Medulla oblongata (tissue), 1 donor: ENCODE results near the gene OR5D16.
"Not testable (repeated sequence)": the region's sequence is repeated elsewhere in the genome, so short reads cannot be mapped to it uniquely, and the experiment has no call there.

Experiments
- DNase-seq: peaks from one replicate; pipeline ENCODE4 v3.0.0-alpha.2; 2015; ENCODE audit errors: extremely low spot score

The OR5D16 gene

GRCh38 chr11:55838452-55838851 lies at the start of gene OR5D16:
Gene OR5D16, plus strand, starts transcription at chr11:55838752. Its CDS starts 0 bp downstream, at chr11:55838752.
- DNase-seq: no peak

GRCh38 chr11:55791606-55792005 lies 46.9 kb upstream of the OR5D16 start:
- DNase-seq: no peak

- no peak for DNase-seq
Observed at GRCh38 chr11:55793321-55793720, 45.2 kb upstream of the OR5D16 start.

GRCh38 chr11:55795256-55795655 lies 43.3 kb upstream of the OR5D16 start, which contains the start of gene OR5D14:
Gene OR5D14, plus strand, starts transcription at chr11:55795556. Its CDS starts 0 bp downstream, at chr11:55795556.
- DNase-seq: no peak

- no peak for DNase-seq
Observed at GRCh38 chr11:55806248-55806647, 32.3 kb upstream of the OR5D16 start.

- DNase-seq: no peak
Observed at GRCh38 chr11:55811067-55811466, 27.5 kb upstream of the OR5D16 start, which contains the start of gene OR5L1. Gene OR5L1, plus strand, starts transcription at chr11:55811367. Its CDS starts 100 bp downstream, at chr11:55811467.

- no peak for DNase-seq
Observed at GRCh38 chr11:55819330-55819729, 19.2 kb upstream of the OR5D16 start, which contains the start of gene OR5D18. Gene OR5D18, plus strand, starts transcription at chr11:55819630. Its CDS starts 0 bp downstream, at chr11:55819630.

- no peak for DNase-seq
Observed at GRCh38 chr11:55826919-55827318, 11.6 kb upstream of the OR5D16 start, which contains the start of gene OR5L2. Gene OR5L2, plus strand, starts transcription at chr11:55827219. Its CDS starts 0 bp downstream, at chr11:55827219.

- no peak for DNase-seq
Observed at GRCh38 chr11:55847453-55847852, 8.9 kb downstream of the OR5D16 start.

DNA sequence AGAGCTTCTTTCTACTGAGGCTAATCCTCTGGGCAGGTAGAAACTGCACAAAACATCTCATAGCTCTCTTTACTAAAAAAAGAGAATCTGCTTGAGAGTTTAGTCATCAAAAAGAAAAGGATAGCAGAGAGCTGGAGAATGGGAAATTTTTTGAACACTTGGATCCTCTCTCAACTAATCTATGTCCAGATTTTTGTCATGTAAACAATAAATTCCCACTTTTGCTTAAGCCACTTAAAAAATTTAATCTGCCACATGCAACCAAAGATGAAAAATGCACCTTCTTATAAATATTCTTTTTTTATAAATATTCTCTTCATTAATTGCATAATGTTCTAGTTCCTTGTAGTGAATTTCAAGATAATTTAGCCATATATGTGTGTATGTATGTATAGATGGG lies 10.5 kb downstream of the OR5D16 start:
- no peak for DNase-seq

DNA sequence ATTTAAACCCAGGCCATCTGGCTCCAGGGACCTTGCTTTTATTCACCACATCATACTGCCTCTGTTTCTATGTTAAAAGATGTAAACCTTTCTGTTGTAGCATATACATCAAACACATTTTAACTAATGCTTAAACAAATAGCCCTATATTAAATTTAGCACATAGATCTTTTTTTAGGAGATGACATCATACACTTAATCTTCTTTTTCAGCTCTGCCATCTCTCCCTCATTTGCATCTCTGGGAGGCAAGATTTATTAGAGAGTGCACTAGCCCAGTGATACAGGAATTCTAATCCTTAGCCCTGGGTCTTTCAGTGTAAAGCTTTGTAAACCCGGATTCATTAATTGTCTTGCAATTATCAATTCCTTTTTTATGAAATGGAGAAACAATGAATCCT lies 13.6 kb downstream of the OR5D16 start:
- no peak for DNase-seq

- no peak for DNase-seq
Observed at GRCh38 chr11:55854704-55855103, 16.2 kb downstream of the OR5D16 start.

- not testable (repeated sequence) for DNase-seq
Observed at GRCh38 chr11:55867354-55867753, 28.8 kb downstream of the OR5D16 start.

DNA sequence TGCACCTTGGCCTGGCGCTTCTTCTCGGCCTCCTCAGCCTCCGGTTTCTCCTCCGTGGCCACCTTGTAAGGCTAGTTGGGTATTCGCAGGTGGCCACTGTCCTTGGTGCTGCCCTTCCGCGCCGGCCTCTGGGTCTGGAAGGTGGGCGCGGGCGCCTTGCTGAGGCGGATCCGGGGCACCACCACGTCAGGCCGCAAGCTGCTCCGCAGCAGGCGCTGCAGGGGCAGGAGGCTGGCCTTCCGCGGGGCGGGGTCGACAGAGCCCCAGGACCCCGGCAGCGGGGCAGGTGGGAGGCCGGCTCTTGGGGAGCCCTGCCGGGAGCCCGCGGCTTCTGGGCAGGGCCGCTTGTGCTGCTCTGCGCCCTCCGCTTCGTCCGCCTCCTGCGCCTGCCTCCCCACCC lies 34.2 kb downstream of the OR5D16 start:
- not testable (repeated sequence) for DNase-seq

DNA sequence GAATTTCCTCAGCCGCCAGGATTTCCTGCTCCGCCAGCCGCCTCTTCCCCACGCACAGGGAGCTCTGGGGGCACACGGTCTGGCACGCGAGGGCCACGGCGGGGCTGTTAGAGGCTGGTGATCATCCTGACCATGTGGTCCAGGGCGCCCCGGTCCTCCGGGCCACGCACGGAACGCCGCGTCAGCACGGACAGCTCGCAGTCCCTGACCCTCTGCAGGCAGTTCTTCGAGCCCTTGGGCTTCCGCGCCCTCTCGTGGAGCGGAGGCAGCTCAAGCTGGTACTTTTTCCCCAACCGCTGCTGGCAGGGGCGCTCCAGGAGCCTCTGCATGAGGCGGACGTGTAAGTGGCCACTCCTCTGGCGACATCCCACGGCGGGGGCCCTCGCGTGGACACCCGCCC lies 34.6 kb downstream of the OR5D16 start:
- not testable (repeated sequence) for DNase-seq

- not testable (repeated sequence) for DNase-seq
Observed at GRCh38 chr11:55882997-55883396, 44.4 kb downstream of the OR5D16 start, which contains the start of gene TRIM51. Gene TRIM51, plus strand, starts transcription at chr11:55883297. Its CDS starts 2,132 bp downstream, at chr11:55885429.

DNA sequence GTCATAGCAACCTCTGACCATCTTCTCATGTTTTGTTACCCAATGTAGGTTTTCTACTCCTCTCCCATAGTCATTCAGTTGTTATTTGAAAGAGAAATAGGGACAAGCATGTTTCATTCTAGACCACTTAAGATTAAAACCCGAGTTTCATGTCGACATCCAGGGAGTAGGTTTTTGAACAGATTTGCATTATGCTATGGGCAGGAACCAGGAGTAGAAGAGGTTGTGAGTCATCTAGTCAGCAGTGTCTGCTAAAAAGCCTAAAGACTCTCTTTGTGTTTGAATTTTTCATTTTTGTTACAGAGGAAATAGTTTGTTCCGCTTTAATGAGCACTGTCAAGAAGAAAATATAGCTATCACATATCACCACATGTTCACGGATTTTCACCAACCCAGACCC lies 46.4 kb downstream of the OR5D16 start:
- not testable (repeated sequence) for DNase-seq

GRCh38 chr11:55885481-55885880 lies 46.9 kb downstream of the OR5D16 start:
- not testable (repeated sequence) for DNase-seq
